Measurements from ENCODE around the gene PLCB1.

PLCB1 gene

GRCh38 chr20:8562356-8562755, 430.3 kb downstream of the PLCB1 start:
- TF ChIP-seq CTCF (conservative IDR thresholded peaks at IDR 0.05) (no peak), ZFX (IDR thresholded peaks at IDR 0.05) (no peak)
- H3K27ac ChIP-seq: no peak overlapping the region

DNA sequence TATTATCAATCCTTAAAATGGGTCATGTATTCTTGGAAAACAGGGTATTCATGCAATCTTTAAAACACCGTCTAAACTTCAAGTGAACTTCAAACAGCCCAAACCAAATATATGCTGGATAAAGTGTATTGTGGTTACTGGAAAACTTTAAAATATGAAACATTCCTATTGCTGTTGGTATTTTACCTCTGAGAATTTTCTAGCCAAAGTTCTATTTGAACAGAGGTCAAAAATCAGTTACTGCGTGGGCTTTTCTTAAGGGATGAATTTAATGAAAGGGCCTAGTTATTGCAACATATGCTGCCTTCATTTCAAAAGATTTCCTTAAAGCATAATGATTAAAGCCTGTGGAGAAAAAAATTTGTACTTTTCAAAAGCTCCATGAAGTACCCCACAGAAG, 436.0 kb downstream of the PLCB1 start:
- H3K27ac ChIP-seq: no peak overlapping the region
- TF ChIP-seq CTCF (conservative IDR thresholded peaks at IDR 0.05): no peak

DNA sequence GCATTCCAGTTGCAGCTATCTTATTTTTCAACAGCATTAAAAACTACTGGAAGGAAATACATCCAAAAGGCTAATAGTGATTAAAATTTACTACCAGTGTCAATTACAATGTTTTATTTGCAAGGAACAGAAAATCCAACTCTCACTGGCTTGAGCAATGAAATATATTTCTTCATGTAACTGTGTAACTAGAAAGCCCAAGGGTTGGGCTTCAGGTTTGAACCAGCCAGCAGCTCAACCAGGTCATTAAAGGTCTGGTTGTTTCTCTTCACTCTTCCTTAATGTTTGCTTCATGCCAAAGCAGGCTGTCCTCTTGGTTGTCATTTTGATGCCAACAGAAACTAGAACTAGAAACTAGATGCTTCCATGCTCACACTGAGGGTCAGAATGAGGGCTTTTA, 437.7 kb downstream of the PLCB1 start:
- no peak overlapping the region for H3K27ac ChIP-seq
- TF ChIP-seq CTCF (conservative IDR thresholded peaks at IDR 0.05): no peak
- TF ChIP-seq ZFX (IDR thresholded peaks at IDR 0.05): no peak

GRCh38 chr20:8571611-8572010, 439.5 kb downstream of the PLCB1 start:
- no peak for TF ChIP-seq ZFX (IDR thresholded peaks at IDR 0.05)

GRCh38 chr20:8573686-8574085, 441.6 kb downstream of the PLCB1 start:
- TF ChIP-seq ZFX (IDR thresholded peaks at IDR 0.05) (no peak), CTCF (conservative IDR thresholded peaks at IDR 0.05) (no peak)
- H3K27ac ChIP-seq: no peak overlapping the region

More at GRCh38 chr20:8571611-8572010, 439.5 kb downstream of the PLCB1 start:
- H3K27ac ChIP-seq: no peak overlapping the region

- no peak overlapping the region for H3K27ac ChIP-seq
- no peak for TF ChIP-seq ZFX (IDR thresholded peaks at IDR 0.05)
- TF ChIP-seq CTCF (conservative IDR thresholded peaks at IDR 0.05): no peak
These were observed 443.0 kb downstream of the PLCB1 start for GRCh38 chr20:8575114-8575513.

DNA sequence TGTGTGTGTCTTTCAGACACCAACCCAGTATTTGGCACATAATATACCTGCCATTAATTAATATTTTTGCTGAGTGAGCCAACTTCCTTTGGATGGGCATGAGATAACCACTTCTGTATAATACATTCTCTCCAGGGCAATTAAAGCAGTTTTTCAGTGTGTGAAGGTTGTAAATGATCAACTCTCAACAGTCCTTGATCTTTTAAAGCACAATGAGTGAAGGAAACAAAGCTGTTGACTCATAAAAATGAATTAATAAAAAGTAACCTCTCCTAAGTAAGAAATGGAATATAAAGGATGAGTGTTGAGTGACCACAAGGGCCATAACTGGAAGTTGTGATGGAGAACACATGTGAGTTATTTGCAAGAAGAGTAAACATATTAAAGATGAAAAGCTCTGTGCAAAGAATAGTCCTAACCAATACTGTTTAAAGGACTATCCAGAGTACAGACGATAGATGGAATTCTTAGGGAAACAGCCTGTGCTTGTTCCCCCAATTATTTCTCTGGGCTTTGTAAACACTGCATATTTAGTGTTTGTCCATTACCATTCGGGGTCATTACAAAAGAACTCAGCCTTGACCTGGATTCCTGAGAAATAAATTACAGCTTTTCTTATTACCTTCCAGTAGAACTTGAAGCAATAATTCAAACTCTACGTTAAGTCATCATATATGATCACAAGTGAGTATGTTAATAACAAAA, 446.2 kb downstream of the PLCB1 start:
- no peak for TF ChIP-seq ZFX (IDR thresholded peaks at IDR 0.05)
- no peak for TF ChIP-seq CTCF (conservative IDR thresholded peaks at IDR 0.05)
- no peak overlapping the region for H3K27ac ChIP-seq

- no peak overlapping the region for H3K27ac ChIP-seq
- TF ChIP-seq ZFX (IDR thresholded peaks at IDR 0.05) (no peak), CTCF (conservative IDR thresholded peaks at IDR 0.05) (no peak)
These were observed 447.0 kb downstream of the PLCB1 start for GRCh38 chr20:8579035-8579434.
